Measurements from ENCODE around the gene SPAG16. TPM values are rescaled to one million over a fixed set of nuclear protein-coding genes. Genes with fewer than 3 reads are reported as not detected.

SPAG16 gene
- total RNA-seq, 1 experiment from 2014 or later = 17.3 TPM

DNA sequence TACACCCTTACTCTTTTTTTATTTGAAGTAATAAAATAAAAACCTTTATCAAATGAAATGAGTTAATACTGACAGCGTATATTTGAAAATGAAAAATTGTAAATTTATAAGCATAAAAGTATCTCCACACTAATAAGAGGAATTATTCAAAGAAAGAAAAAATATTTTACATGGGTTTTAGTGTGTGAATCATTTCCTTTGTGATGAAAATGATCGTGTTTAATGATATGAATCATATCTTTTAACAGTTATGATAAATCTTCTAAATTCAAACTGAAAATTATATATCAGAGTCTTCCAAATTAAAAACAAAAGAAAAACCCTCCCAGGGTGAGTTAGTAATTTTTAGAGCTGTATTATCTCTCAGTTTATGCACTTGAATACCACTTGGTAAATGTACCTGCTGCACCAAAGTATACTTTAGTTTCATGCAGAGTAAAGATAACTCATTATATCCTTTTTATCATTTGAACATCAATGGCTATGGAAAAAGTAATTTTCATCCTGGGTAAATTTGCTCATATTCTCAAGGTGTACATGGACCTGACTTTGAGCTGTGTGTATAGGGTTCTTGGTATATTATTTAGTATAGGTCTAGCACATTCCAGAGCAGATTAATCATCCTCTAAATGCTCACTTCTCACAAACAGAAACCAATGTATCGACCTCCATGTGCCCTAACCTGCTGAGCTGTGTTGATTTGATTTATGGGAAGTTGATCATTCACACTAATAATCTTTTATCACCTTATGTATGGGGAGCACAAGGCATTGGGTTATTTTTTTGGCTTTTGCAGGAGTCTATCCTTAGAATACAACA lies 1027.9 kb downstream of the SPAG16 start:
- Mint-ChIP-seq H3K36me3 (ENCODE audit: insufficient read depth in 1 of 3, low read depth in 3 of 3) (no peaks in the 10 kb centered on the region), H3K4me3 (no peak overlapping the region), H3K4me1 (no peaks in the 10 kb centered on the region; a peak in 1 of 4 replicates), H3K27ac (no peak overlapping the region), H3K9me3 (no peaks in the 10 kb centered on the region), H3K27me3 (ENCODE audit: low read depth) (no peaks in the 10 kb centered on the region)
- Histone ChIP-seq H3K27ac (ENCODE audit: insufficient read length, low read depth, low read length) (no peak overlapping the region), H4K20me1 (ENCODE audit: control insufficient read depth, insufficient read depth, insufficient read length) (no peaks in the 10 kb centered on the region), H3T11ph (ENCODE audit: low read length) (no peak overlapping the region), H3K79me2 (ENCODE audit: insufficient read depth, low read length) (no peaks in the 10 kb centered on the region), H3K18ac (ENCODE audit: insufficient read length, low read depth, low read length) (no peak overlapping the region), H2BK20ac (ENCODE audit: low read depth, low read length, poor library complexity, severe bottlenecking) (no peak overlapping the region), H3K4me1 (ENCODE audit: insufficient read depth, low read length) (no peaks in the 10 kb centered on the region), H3K23ac (ENCODE audit: insufficient read length, low read depth, low read length) (no peak overlapping the region), H3K9me3 (ENCODE audit: control insufficient read depth, low read depth, low read length) (no peaks in the 10 kb centered on the region), H3K4ac (ENCODE audit: low read depth, low read length) (no peak overlapping the region), H2AFZ (ENCODE audit: low read length) (no peak overlapping the region), H3K27me3 (ENCODE audit: insufficient read depth, low read length) (no peaks in the 10 kb centered on the region), H3K23me2 (ENCODE audit: insufficient read length, low read depth, low read length, poor library complexity, severe bottlenecking) (no peaks in the 10 kb centered on the region), H3K79me1 (ENCODE audit: insufficient read depth, low read depth, low read length, poor library complexity, severe bottlenecking) (no peaks in the 10 kb centered on the region), H4K91ac (ENCODE audit: insufficient read length, low read depth, low read length) (no peak overlapping the region), H3K56ac (ENCODE audit: insufficient read length, low read depth, low read length) (no peak overlapping the region), H4K5ac (ENCODE audit: insufficient read length, low read depth, low read length) (no peak overlapping the region), H3K4me2 (ENCODE audit: insufficient read depth, insufficient read length, low read length) (no peak overlapping the region), H3K14ac (ENCODE audit: insufficient read depth, low read length) (no peak overlapping the region), H4K8ac (replicated peaks; ENCODE audit: insufficient read length, low read depth, low read length) (no peak overlapping the region), H2BK12ac (ENCODE audit: insufficient read length, low read depth, low read length) (no peak overlapping the region), H3K9ac (ENCODE audit: extremely low read depth, insufficient read length, low read length) (no peak overlapping the region), H2BK120ac (ENCODE audit: low read depth, low read length, poor library complexity, severe bottlenecking) (no peak overlapping the region), H2AK5ac (ENCODE audit: insufficient read length, low read length) (no peak overlapping the region), H2BK5ac (ENCODE audit: insufficient read length, low read length) (no peak overlapping the region), H2BK15ac (ENCODE audit: low read depth, low read length) (no peak overlapping the region)
- TF ChIP-seq CTCF (conservative IDR thresholded peaks at IDR 0.05) = no peak
- DNase-seq = no peak
- WGBS (ENCODE audit: extremely low coverage, insufficient read length, low lambda C conversion rate) = no CpG with 5 or more reads among the region's 3 CpGs

All from H9 (cell line).